Heart left ventricle (tissue), 13 donors: ENCODE measurements around the gene DGKB.

Source experiments
- POLR2A ChIP-seq, 2 donors: fragments of 450-650 bp; IDR thresholded peaks; one replicate each; pipeline ENCODE4 v1.6.1; 2017; ENCODE audit warnings: antibody characterized with exemption in 2 of 2, mild to moderate bottlenecking in 2 of 2, moderate library complexity in 2 of 2
- TF ChIP-seq, protein P1 (sequence below), 12 donors: fragments of 200-600 bp; sonication (generic) in 4 of 12; IDR thresholded peaks; one replicate each; pipeline versions ENCODE4 v1.5.0 to v1.8.0; 2018 to 2022; ENCODE audit warnings: antibody characterized with exemption in 12 of 12, mild to moderate bottlenecking in 5 of 12
- donor health status: ischemic (EF 13 %, LVEDD 7.1; RV severe dilation, severe dysfunction).
- donor health status: DM: no; HTN: yes; CAD: no.
- donor health status: DM: no; HTN: no; CAD: no.
- donor health status: ischemic (EF 25% LVEDD 6.9; RV normal size, moderate dysfunction).
- donor health status: ischemic (EF 25% LVEDD 5.7; RV mildly dilated, moderate dysfunction).
- donor health status: ischemic (EF 35%, LVEDD 5.7; RV mildly dilated, moderate dysfunction).
- donor health status: nonischemic (EF 11% LVEDD 7.7; RV severe dilation, severe dysfunction).
- donor health status: DM: yes; HTN: yes; CAD: no.
- donor health status: PGD.
- donor health status: ischemic (EF 29% LVEDD 5.4; RV normal size, mild dysfunction).
- donor health status: nonischemic (EF 23%, LVEDD 6.1; RV moderate dilation, normal function).

DNA sequence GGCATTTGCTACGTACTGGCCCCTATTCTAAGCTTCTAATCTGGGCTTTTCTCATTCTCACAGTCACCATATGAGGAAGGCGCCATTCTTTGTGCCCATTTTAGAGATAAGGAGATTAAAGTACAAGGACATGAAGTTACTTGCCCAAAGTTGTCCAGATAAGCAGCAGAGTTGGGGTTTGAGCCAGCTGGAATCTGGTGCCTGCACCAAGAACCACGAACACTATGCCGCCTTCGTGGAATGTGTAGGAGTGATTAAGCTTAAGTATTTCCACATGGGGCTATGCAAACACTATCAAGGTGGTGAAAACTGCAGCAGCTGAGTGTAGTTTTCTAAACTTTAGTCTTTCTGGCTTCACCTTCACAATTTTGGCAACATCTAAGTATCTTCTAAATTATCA is 570.4 kb downstream of the DGKB start:
- TF ChIP-seq, protein P1, sequence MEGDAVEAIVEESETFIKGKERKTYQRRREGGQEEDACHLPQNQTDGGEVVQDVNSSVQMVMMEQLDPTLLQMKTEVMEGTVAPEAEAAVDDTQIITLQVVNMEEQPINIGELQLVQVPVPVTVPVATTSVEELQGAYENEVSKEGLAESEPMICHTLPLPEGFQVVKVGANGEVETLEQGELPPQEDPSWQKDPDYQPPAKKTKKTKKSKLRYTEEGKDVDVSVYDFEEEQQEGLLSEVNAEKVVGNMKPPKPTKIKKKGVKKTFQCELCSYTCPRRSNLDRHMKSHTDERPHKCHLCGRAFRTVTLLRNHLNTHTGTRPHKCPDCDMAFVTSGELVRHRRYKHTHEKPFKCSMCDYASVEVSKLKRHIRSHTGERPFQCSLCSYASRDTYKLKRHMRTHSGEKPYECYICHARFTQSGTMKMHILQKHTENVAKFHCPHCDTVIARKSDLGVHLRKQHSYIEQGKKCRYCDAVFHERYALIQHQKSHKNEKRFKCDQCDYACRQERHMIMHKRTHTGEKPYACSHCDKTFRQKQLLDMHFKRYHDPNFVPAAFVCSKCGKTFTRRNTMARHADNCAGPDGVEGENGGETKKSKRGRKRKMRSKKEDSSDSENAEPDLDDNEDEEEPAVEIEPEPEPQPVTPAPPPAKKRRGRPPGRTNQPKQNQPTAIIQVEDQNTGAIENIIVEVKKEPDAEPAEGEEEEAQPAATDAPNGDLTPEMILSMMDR (IDR thresholded peaks at IDR 0.05) = no peak
- no peak for TF ChIP-seq POLR2A (IDR thresholded peaks at IDR 0.05)
